HG02678 (cell line): Measurements from ENCODE around the gene FZD2.
"Not testable (repeated sequence)": the region's sequence is repeated elsewhere in the genome, so short reads cannot be mapped to it uniquely, and the experiment has no call there.

Source experiments
- ATAC-seq: cut with Tn5 transposase; IDR thresholded peaks from one replicate; pipeline ENCODE4 v1.9.1; 2021; ENCODE audit warnings: mild to moderate bottlenecking, moderate library complexity; ENCODE audit not compliant: unreplicated experiment

The FZD2 gene

GRCh38 chr17:44546671-44547606, 10.3 kb upstream of the FZD2 start:
- no peak for ATAC-seq

GRCh38 chr17:44547625-44548267, 9.5 kb upstream of the FZD2 start:
- no peak for ATAC-seq

GRCh38 chr17:44548376-44549230, 8.7 kb upstream of the FZD2 start:
- ATAC-seq, result no peak

GRCh38 chr17:44549686-44550085, 7.6 kb upstream of the FZD2 start:
- no peak for ATAC-seq

GRCh38 chr17:44552361-44552760, 4.9 kb upstream of the FZD2 start:
- ATAC-seq, result no peak

- no peak for ATAC-seq
Observed at GRCh38 chr17:44555099-44555498, 2.2 kb upstream of the FZD2 start.

- no peak for ATAC-seq
Observed at GRCh38 chr17:44556166-44556831, 985 bp upstream of the FZD2 start.

GRCh38 chr17:44557651-44558285, 484 bp downstream of the FZD2 start:
- no peak for ATAC-seq

- ATAC-seq, result no peak
Observed at GRCh38 chr17:44558334-44558709, 1.0 kb downstream of the FZD2 start.

- no peak for ATAC-seq
Observed at GRCh38 chr17:44558710-44559633, 1.7 kb downstream of the FZD2 start.

GRCh38 chr17:44559634-44560554, 2.6 kb downstream of the FZD2 start:
- no peak for ATAC-seq

- ATAC-seq, result no peak
Observed at GRCh38 chr17:44561237-44561623, 3.9 kb downstream of the FZD2 start.

GRCh38 chr17:44564429-44564828, 7.1 kb downstream of the FZD2 start:
- ATAC-seq, result no peak

GRCh38 chr17:44565866-44566443, 8.7 kb downstream of the FZD2 start:
- ATAC-seq, result no peak

- not testable (repeated sequence) for ATAC-seq
Observed at GRCh38 chr17:44568311-44568944, 11.1 kb downstream of the FZD2 start.

GRCh38 chr17:44568945-44569858, 11.9 kb downstream of the FZD2 start:
- ATAC-seq, result no peak
